Thyroid gland (tissue), 4 donors: ENCODE measurements around the gene ZNF668. TPM values are rescaled to one million over a fixed set of nuclear protein-coding genes. Genes with fewer than 3 reads are reported as not detected.

Experiments
- DNase-seq, 2 donors: peaks; one replicate each; pipeline ENCODE4 v3.0.0-alpha.2; 2019
- H3K27ac ChIP-seq, 3 donors: fragments of 200-600 bp; sonication (generic); 1 replicate in 2 of 3; 2 replicates in 1 of 3; pipeline ENCODE4 v1.5.1; 2016 to 2019; ENCODE audit warnings: mild to moderate bottlenecking in 1 of 3, moderate library complexity in 1 of 3
- H3K27me3 ChIP-seq: fragments of 200-600 bp; sonication (generic); one replicate; pipeline ENCODE4 v1.5.1; 2019
- H3K36me3 ChIP-seq, 2 donors: fragments of 200-600 bp; sonication (generic); one replicate each; pipeline ENCODE4 v1.5.1; 2016 to 2019
- H3K4me1 ChIP-seq, 2 donors: fragments of 200-600 bp; sonication (generic); one replicate each; pipeline ENCODE4 v1.5.1; 2017 to 2019
- H3K4me3 ChIP-seq, 3 donors: fragments of 200-600 bp; sonication (generic); replicated peaks in 1 of 3; 1 replicate in 2 of 3; 2 replicates in 1 of 3; pipeline ENCODE4 v1.5.1; 2016; ENCODE audit warnings: mild to moderate bottlenecking in 1 of 3
- H3K9me3 ChIP-seq: fragments of 200-600 bp; sonication (generic); one replicate; pipeline ENCODE4 v1.5.1; 2017
- CTCF ChIP-seq, 6 experiments: fragments of 200-600 bp in 3 of 6; fragments of 450-650 bp in 3 of 6; sonication (generic) in 3 of 6; IDR thresholded peaks; one replicate each; pipeline ENCODE4 v1.5.1; 2016 to 2019; ENCODE audit warnings: antibody characterized with exemption in 6 of 6, mild to moderate bottlenecking in 2 of 6, inconsistent platforms in 1 of 6, moderate library complexity in 1 of 6
- POLR2A ChIP-seq, 2 donors: fragments of 450-650 bp; IDR thresholded peaks; one replicate each; pipeline ENCODE4 v1.6.1; 2017; ENCODE audit warnings: antibody characterized with exemption in 2 of 2, mild to moderate bottlenecking in 2 of 2, moderate library complexity in 1 of 2
- WGBS, 2 donors: methylation state at CpG; one replicate each; pipeline ENCODE4 v1.1.5; 2017; 5-methylcytosine and 5-hydroxymethylcytosine counted together
- intact Hi-C: fragments of 100-400 bp; cut with DNase I; formaldehyde crosslinking; loops from one replicate; pipeline ENCODE4 v1.15.1; 2023
- total RNA-seq, 4 donors: library from RNA; depleted of rRNA; stranded (reverse); fragments of >200 nt; gene quantifications; one replicate each; pipeline ENCODE4 v1.2.3, GENCODE V29; 2016

The ZNF668 gene
- total RNA-seq, 4 donors from 2014 or later: 9.0 to 15.2 (median 11.9) TPM

- TF ChIP-seq POLR2A (IDR thresholded peaks at IDR 0.05) (no peak), CTCF (IDR thresholded peaks at IDR 0.05) (no peak)
- Histone ChIP-seq H3K4me1 (peaks cover 9% of the 10 kb centered on the region in 2 donors), H3K36me3 (peaks cover 4 to 6% of the 10 kb centered on the region in 2 donors), H3K9me3 (no peaks in the 10 kb centered on the region), H3K27me3 (no peaks in the 10 kb centered on the region), H3K4me3 (no peak overlapping the region), H3K27ac (no peak overlapping the region)
- DNase-seq: no peak
- intact Hi-C loops: no loop called here
- 92 to 97% methylated on average over 7 to 8 of the region's 8 CpGs for WGBS, 2 donors
Observed at GRCh38 chr16:31089199-31089598, 15.2 kb upstream of the ZNF668 start.

GRCh38 chr16:31088459-31089183 is 14.6 kb upstream of the ZNF668 start, which contains the start of gene PRSS53:
TSS of gene PRSS53 (minus strand) at chr16:31088943. CDS start at chr16:31088809, 134 bp downstream.
- DNase-seq: no peak
- Histone ChIP-seq H3K9me3 (no peaks in the 10 kb centered on the region), H3K27me3 (no peaks in the 10 kb centered on the region), H3K27ac (no peak within 1 kb of the TSS), H3K4me3 (no peak within 1 kb of the TSS), H3K36me3 (peaks cover 4 to 6% of the 10 kb centered on the region in 2 donors), H3K4me1 (peaks cover 4 to 6% of the 10 kb centered on the region in 2 donors)
- intact Hi-C loops: no loop called here
- WGBS, 2 donors: 83 to 88% methylated on average over 10 to 11 of the region's 15 CpGs
- TF ChIP-seq POLR2A (IDR thresholded peaks at IDR 0.05) (no peak), CTCF (IDR thresholded peaks at IDR 0.05) (no peak)

GRCh38 chr16:31087971-31088370 is 13.9 kb upstream of the ZNF668 start:
- WGBS, 2 donors: 80 to 95% methylated on average over 5 of the region's 5 CpGs
- H3K9me3 ChIP-seq: no peaks in the 10 kb centered on the region
- no peak overlapping the region for H3K4me3 ChIP-seq
- DNase-seq: no peak
- H3K27me3 ChIP-seq: no peaks in the 10 kb centered on the region
- H3K27ac ChIP-seq: no peak overlapping the region
- no peak for TF ChIP-seq CTCF (IDR thresholded peaks at IDR 0.05)
- TF ChIP-seq POLR2A (IDR thresholded peaks at IDR 0.05): no peak
- peaks cover 4 to 6% of the 10 kb centered on the region in 2 donors for H3K36me3 ChIP-seq
- intact Hi-C loops: no loop called here
- H3K4me1 ChIP-seq: no peaks in the 10 kb centered on the region

GRCh38 chr16:31087481-31087880 is 13.4 kb upstream of the ZNF668 start:
- WGBS, 2 donors: 87 to 89% methylated on average over 3 to 7 of the region's 8 CpGs

More at GRCh38 chr16:31087481-31087880, 13.4 kb upstream of the ZNF668 start:
- intact Hi-C loops: no loop called here
- Histone ChIP-seq H3K4me3 (no peak overlapping the region), H3K36me3 (peaks cover 4 to 6% of the 10 kb centered on the region in 2 donors), H3K9me3 (no peaks in the 10 kb centered on the region), H3K4me1 (no peaks in the 10 kb centered on the region), H3K27me3 (no peaks in the 10 kb centered on the region), H3K27ac (no peak overlapping the region)
- no peak for DNase-seq
- TF ChIP-seq POLR2A (IDR thresholded peaks at IDR 0.05) (no peak), CTCF (IDR thresholded peaks at IDR 0.05) (no peak)
